ENCODE data around the gene EYA4. TPM values are rescaled to one million over a fixed set of nuclear protein-coding genes. Genes with fewer than 3 reads are reported as not detected.

Gene EYA4
- total RNA-seq, 1 experiment from 2014 or later: 0.24 TPM

DNA sequence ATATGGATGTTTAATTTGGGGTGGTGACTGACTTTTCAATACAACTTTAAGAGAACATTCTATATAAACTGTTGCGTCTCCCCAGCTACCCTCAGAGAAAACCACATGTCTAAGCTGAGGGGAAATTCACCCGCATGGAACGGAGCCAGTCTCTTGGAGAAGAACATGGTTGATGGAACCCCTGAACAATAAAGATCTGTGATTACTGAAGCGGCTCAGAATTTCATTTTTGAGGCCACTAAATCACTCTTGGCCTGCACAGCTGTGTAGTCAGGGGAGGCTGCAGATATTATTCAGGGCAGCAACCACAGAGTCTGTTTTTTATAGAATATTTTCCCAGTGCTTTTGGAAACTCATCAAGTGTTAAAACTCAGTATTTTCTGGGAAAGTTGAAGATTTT, 73.8 kb downstream of the EYA4 start (continued):
- TF ChIP-seq PRDM15 (CRISPR knock-in tag; IDR thresholded peaks at IDR 0.05) (no peak), NFE2L1 (CRISPR knock-in tag; IDR thresholded peaks at IDR 0.05) (no peak), IRF2 (CRISPR knock-in tag; IDR thresholded peaks at IDR 0.05; ENCODE audit: borderline replicate concordance, low read depth) (no peak)

- Mint-ChIP-seq H3K27ac (no peak overlapping the region), H3K4me3 (no peak overlapping the region), H3K9me3 (no peaks in the 10 kb centered on the region), H3K36me3 (no peaks in the 10 kb centered on the region), H3K27me3 (ENCODE audit: low read depth) (no peaks in the 10 kb centered on the region), H3K4me1 (peaks cover 26% of the 10 kb centered on the region)
- TF ChIP-seq, protein P1, sequence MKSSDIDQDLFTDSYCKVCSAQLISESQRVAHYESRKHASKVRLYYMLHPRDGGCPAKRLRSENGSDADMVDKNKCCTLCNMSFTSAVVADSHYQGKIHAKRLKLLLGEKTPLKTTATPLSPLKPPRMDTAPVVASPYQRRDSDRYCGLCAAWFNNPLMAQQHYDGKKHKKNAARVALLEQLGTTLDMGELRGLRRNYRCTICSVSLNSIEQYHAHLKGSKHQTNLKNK (CRISPR knock-in tag; IDR thresholded peaks at IDR 0.05): no peak
- TF ChIP-seq, protein P2, sequence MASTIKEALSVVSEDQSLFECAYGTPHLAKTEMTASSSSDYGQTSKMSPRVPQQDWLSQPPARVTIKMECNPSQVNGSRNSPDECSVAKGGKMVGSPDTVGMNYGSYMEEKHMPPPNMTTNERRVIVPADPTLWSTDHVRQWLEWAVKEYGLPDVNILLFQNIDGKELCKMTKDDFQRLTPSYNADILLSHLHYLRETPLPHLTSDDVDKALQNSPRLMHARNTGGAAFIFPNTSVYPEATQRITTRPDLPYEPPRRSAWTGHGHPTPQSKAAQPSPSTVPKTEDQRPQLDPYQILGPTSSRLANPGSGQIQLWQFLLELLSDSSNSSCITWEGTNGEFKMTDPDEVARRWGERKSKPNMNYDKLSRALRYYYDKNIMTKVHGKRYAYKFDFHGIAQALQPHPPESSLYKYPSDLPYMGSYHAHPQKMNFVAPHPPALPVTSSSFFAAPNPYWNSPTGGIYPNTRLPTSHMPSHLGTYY (CRISPR knock-in tag; IDR thresholded peaks at IDR 0.05): no peak
- TF ChIP-seq SP1 (CRISPR knock-in tag; conservative IDR thresholded peaks at IDR 0.05): no peak
- no peak for TF ChIP-seq ETV6 (CRISPR knock-in tag; IDR thresholded peaks at IDR 0.05)
- no peak for TF ChIP-seq TEAD4 (CRISPR knock-in tag; IDR thresholded peaks at IDR 0.05)
- ChIA-PET POLR2A (no interaction called here), CTCF (no interaction called here)
- ATAC-seq (peak; percentile 27; the same call in 1 of the 2 replicates), DNase-seq (ENCODE audit: low spot score) (no peak)
These were observed 74.7 kb downstream of the EYA4 start for GRCh38 chr6:133315811-133316210.

GRCh38 chr6:133317704-133318103, 76.5 kb downstream of the EYA4 start:
- Mint-ChIP-seq H3K27ac (no peak overlapping the region), H3K9me3 (no peaks in the 10 kb centered on the region), H3K27me3 (ENCODE audit: low read depth) (no peaks in the 10 kb centered on the region), H3K4me3 (no peak overlapping the region), H3K36me3 (no peaks in the 10 kb centered on the region), H3K4me1 (peaks cover 13% of the 10 kb centered on the region)
- no peak for DNase-seq (ENCODE audit: low spot score)
- CTCF ChIA-PET: no interaction called here
- POLR2A ChIA-PET: no interaction called here
- no peak for ATAC-seq
- TF ChIP-seq NR1H2 (CRISPR knock-in tag; IDR thresholded peaks at IDR 0.05) (no peak), OVOL2 (CRISPR knock-in tag; IDR thresholded peaks at IDR 0.05; ENCODE audit: borderline replicate concordance) (no peak), ZNF281 (CRISPR knock-in tag; IDR thresholded peaks at IDR 0.05) (no peak), TCF7 (CRISPR knock-in tag; IDR thresholded peaks at IDR 0.05; ENCODE audit: low read depth) (no peak), ZNF396 (CRISPR knock-in tag; IDR thresholded peaks at IDR 0.05; ENCODE audit: borderline replicate concordance) (no peak), PRDM15 (CRISPR knock-in tag; IDR thresholded peaks at IDR 0.05) (no peak), CREM (CRISPR knock-in tag; IDR thresholded peaks at IDR 0.05) (no peak), ZNF138 (CRISPR knock-in tag; conservative IDR thresholded peaks at IDR 0.05) (no peak), CREB1 (CRISPR knock-in tag; IDR thresholded peaks at IDR 0.05) (no peak), ZNF317 (CRISPR knock-in tag; IDR thresholded peaks at IDR 0.05; ENCODE audit: borderline replicate concordance, low read depth) (no peak), ATF2 (CRISPR knock-in tag; IDR thresholded peaks at IDR 0.05; ENCODE audit: borderline replicate concordance, low read depth) (no peak)
- TF ChIP-seq, protein P3, sequence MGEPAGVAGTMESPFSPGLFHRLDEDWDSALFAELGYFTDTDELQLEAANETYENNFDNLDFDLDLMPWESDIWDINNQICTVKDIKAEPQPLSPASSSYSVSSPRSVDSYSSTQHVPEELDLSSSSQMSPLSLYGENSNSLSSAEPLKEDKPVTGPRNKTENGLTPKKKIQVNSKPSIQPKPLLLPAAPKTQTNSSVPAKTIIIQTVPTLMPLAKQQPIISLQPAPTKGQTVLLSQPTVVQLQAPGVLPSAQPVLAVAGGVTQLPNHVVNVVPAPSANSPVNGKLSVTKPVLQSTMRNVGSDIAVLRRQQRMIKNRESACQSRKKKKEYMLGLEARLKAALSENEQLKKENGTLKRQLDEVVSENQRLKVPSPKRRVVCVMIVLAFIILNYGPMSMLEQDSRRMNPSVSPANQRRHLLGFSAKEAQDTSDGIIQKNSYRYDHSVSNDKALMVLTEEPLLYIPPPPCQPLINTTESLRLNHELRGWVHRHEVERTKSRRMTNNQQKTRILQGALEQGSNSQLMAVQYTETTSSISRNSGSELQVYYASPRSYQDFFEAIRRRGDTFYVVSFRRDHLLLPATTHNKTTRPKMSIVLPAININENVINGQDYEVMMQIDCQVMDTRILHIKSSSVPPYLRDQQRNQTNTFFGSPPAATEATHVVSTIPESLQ (CRISPR knock-in tag; IDR thresholded peaks at IDR 0.05): no peak
